Bronchial epithelial cell (primary cell): ENCODE measurements around the gene HSD17B11. TPM values are rescaled to one million over a fixed set of nuclear protein-coding genes. Genes with fewer than 3 reads are reported as not detected.
A peak's percentile ranks its signal among the peaks of the same experiment; 100 is the strongest.
"Not testable (repeated sequence)": the region's sequence is repeated elsewhere in the genome, so short reads cannot be mapped to it uniquely, and the experiment has no call there.

ENCODE experiments used
- DNase-seq: peaks from one replicate; pipeline ENCODE4 v3.0.0-alpha.2; 2010; ENCODE audit warnings: low read depth
- FAIRE-seq: peaks from 2 replicates; lab custom pipeline; 2011; peaks lifted over from hg19 to GRCh38; lab: Jason Lieb, UNC
- H3K27me3 ChIP-seq: 2 replicates; pipeline ENCODE4 v1.5.1; 2011; ENCODE audit warnings: low read length; ENCODE audit not compliant: control insufficient read depth, insufficient read depth
- H3K36me3 ChIP-seq: 2 replicates; pipeline ENCODE4 v1.5.1; 2011; ENCODE audit warnings: low read length; ENCODE audit not compliant: control insufficient read depth, insufficient read depth
- H3K4me3 ChIP-seq: 2 replicates; pipeline ENCODE4 v1.5.1; 2011; ENCODE audit warnings: mild to moderate bottlenecking, low read depth, low read length, control low read depth
- total RNA-seq: library from RNA; depleted of rRNA; stranded (reverse); fragments of >200 nt; gene quantifications from 2 replicates; pipeline ENCODE4 v1.2.1, GENCODE V29; 2014
- TF ChIP-seq, protein P1 (sequence below): IDR thresholded peaks from 2 replicates; pipeline ENCODE4 v1.5.1; 2011; ENCODE audit warnings: mild to moderate bottlenecking, moderate library complexity, low read length, control low read depth, inconsistent platforms; ENCODE audit not compliant: insufficient read depth, severe bottlenecking

Gene HSD17B11
- total RNA-seq, 1 donor from 2014 or later, result 1.8 TPM

DNA sequence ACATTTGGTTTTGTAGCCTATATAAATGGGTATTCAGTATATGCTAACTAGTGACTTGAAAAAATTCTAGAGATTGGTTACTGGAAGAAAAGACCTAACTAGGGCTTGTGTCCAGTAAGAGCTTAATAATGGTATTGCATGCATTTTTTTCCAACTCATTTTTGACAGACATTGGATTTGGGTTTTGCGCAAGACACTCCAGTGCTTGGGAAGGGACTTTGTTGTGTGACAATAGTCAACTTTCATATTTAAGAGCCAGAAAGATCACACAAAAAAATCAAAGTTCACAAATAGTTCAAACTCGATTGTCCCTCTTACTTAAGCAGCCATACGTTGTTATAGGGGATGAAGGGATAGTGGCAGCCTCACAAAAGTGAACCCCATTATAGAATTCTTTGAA is 1.2 kb upstream of the HSD17B11 start:
- Histone ChIP-seq H3K4me3 (no peak overlapping the region), H3K27me3 (no peaks in the 10 kb centered on the region), H3K36me3 (no peaks in the 10 kb centered on the region)
- DNase-seq (no peak), FAIRE-seq (no peak)
- TF ChIP-seq, protein P1, sequence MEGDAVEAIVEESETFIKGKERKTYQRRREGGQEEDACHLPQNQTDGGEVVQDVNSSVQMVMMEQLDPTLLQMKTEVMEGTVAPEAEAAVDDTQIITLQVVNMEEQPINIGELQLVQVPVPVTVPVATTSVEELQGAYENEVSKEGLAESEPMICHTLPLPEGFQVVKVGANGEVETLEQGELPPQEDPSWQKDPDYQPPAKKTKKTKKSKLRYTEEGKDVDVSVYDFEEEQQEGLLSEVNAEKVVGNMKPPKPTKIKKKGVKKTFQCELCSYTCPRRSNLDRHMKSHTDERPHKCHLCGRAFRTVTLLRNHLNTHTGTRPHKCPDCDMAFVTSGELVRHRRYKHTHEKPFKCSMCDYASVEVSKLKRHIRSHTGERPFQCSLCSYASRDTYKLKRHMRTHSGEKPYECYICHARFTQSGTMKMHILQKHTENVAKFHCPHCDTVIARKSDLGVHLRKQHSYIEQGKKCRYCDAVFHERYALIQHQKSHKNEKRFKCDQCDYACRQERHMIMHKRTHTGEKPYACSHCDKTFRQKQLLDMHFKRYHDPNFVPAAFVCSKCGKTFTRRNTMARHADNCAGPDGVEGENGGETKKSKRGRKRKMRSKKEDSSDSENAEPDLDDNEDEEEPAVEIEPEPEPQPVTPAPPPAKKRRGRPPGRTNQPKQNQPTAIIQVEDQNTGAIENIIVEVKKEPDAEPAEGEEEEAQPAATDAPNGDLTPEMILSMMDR, result no peak

DNA sequence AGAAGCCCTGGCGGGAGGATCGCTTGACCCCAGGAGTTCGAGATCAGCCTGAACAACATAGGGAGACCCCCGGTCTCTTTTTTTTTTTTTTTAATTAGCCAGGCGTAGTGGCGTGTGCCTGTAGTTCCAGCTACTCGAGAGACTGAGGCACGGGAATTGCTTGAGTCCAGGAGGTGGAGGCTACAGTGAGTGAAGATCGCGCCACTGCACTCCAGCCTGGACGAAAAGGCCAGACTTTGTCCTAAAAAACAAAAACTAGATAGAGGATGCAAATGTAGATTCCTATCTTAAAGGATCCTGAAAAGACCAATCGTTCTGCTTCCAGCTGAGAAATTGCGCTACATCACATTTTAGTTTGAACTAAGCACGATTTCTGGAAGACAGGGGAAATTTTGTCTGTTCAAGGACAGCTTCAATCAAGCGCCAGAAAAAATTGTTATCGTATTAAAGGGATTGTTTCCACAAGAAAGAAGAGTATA is 627 bp upstream of the HSD17B11 start:
- TF ChIP-seq, protein P1, result no peak

DNA sequence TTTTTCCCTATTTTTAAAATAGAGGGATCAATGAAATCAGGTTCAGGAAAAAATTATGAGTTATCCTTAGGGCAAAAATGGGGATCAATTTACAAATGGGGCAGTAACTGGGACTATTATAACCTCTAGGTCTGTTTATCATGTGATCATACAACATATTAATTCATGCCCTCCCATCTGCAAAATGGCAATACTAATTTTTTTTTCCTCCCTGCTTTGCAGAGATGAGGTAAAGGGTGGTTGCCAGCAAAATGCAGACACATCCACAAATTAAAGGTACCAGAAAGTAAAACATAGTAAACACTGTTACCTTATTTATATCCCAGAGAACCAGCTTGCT is 467 bp downstream of the HSD17B11 start:
- FAIRE-seq, result no peak

More for the DNA sequence above, 627 bp upstream of the HSD17B11 start:
- Histone ChIP-seq H3K4me3 (peak overlapping the region; percentile 52), H3K27me3 (no peaks in the 10 kb centered on the region), H3K36me3 (no peaks in the 10 kb centered on the region)
- no peak for DNase-seq
- no peak for FAIRE-seq

DNA sequence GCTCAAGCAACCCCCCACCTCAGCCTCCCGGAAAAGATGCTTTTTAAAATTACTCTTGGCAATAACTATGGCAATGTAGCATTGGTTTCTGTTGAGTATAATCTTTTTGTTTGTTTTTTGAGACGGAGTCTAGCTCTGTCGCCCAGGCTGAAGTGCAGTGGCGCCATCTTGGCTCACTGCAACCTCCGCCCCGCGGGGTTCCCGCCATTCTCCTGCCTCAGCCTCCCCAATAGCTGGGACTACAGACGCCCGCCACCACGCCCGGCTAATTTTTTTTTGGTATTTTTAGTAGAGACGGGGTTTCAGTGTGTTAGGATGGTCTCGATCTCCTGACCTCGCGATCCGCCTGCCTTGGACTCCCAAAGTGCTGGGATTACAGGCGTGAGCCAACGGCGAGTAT is 933 bp downstream of the HSD17B11 start:
- H3K4me3 ChIP-seq, H3K36me3 ChIP-seq, DNase-seq, FAIRE-seq, H3K27me3 ChIP-seq: not testable (repeated sequence)

More for the DNA sequence above, 467 bp downstream of the HSD17B11 start:
- Histone ChIP-seq H3K4me3 (peak overlapping the region; percentile 52), H3K36me3 (no peaks in the 10 kb centered on the region), H3K27me3 (no peaks in the 10 kb centered on the region)
- TF ChIP-seq, protein P1, result no peak
- DNase-seq, result no peak

DNA sequence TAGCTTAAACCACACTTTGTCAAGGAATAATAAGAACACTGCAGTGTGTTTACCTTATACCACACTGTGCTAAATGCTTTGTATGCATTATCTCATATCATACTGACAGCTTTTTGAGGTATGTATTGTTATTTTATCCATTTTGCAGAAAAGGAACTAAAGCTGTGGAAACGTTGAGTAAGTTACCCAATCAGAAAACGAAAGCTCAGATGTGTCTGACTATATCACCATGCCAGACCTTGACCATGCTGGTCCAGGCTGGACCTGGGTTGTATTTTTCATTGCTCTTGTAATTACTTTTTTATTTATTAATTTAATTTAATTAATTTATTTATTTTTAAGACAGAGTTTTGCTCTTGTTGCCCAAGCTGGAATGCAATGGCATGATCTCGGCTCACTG is 2.1 kb downstream of the HSD17B11 start:
- TF ChIP-seq, protein P1, result no peak
- FAIRE-seq (no peak), DNase-seq (no peak)
- H3K36me3 ChIP-seq, result no peaks in the 10 kb centered on the region
- no peaks in the 10 kb centered on the region for H3K27me3 ChIP-seq
- no peak overlapping the region for H3K4me3 ChIP-seq

DNA sequence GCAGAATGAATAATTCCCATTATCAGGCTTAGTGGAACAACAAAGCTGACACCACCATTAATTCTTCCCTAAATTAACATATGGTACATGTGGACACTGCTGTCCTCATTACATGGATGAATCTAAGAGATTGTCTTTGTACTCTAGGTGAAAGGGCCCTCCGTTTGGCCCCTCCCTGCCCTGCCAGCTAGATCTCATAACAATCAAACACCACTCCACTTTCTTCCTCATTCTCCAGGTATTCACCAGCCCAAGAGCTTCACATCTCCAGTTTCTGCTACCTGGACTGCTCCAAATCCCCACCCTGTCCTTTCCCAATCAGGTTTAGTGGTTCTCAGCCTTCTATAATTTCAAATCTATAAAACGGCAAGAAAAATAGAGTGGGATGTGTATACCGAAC is 3.8 kb downstream of the HSD17B11 start:
- Histone ChIP-seq H3K27me3 (no peaks in the 10 kb centered on the region), H3K36me3 (no peaks in the 10 kb centered on the region), H3K4me3 (no peak overlapping the region)
- TF ChIP-seq, protein P1, result no peak
- DNase-seq (no peak), FAIRE-seq (no peak)

DNA sequence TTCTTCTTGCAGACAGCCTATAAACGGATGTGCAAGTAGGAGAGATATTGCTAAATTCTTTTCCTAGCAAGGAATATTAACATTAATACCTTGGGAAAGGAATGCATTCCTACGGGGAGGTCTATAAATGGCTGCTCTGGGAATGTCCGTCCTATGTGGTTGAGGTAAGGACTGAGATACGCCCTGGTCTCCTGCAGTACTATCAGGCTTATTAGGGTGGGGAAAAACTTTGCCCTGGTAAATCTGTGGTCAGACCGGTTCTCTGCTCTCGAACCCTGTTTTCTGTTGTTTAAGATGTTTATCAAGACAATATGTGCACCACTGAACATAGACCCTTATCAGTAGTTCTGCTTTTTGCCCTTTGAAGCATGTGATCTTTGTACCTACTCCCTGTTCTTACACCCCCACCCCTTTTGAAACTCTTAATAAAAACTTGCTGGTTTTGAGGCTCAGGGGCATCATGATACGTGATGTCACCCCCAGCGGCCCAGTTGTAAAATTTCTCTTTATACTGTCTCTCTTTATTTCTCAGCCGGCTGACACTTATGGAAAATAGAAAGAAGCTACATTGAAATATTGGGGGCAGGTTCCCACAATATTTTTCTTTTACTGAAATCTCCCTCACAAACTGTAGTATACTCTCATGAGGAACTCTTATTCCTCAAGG is 6.4 kb downstream of the HSD17B11 start:
- H3K27me3 ChIP-seq, H3K36me3 ChIP-seq, FAIRE-seq, H3K4me3 ChIP-seq, DNase-seq: not testable (repeated sequence)
